PC-3 (cell line): ENCODE measurements around the gene ERCC8. TPM values are rescaled to one million over a fixed set of nuclear protein-coding genes. Genes with fewer than 3 reads are reported as not detected.

Experiments used
- ATAC-seq: fragments of 200-7000 bp; cut with Tn5 transposase; 2 replicates; pipeline ENCODE4 v1.9.1; 2020; ENCODE audit warnings: mild to moderate bottlenecking, moderate library complexity
- BruUV-seq: library from RNA; stranded (reverse); fragments of 400-500 nt; replicated peaks from 2 replicates; lab custom pipeline; 2021; lab: Mats Ljungman, UMichigan
- CTCF ChIA-PET: fragments of 300-600 bp; sonication (Branson Sonifier 250); formaldehyde crosslinking; loops from one replicate; lab custom pipeline; 2022; ENCODE audit warnings: antibody characterized with exemption; lab: Charles Lee
- POLR2A ChIA-PET: fragments of 300-600 bp; sonication (Branson Sonifier 250); formaldehyde crosslinking; loops from one replicate; lab custom pipeline; 2022; ENCODE audit warnings: antibody characterized with exemption; ENCODE audit not compliant: unreplicated experiment; lab: Charles Lee
- DNase-seq: peaks from one replicate; pipeline ENCODE4 v3.0.0-alpha.2; 2015
- H2AFZ ChIP-seq: fragments of 300-600 bp; sonication (generic); 2 replicates; pipeline ENCODE4 v1.6.0; 2016; ENCODE audit warnings: antibody characterized with exemption, low read length
- H3F3A ChIP-seq: fragments of 300-600 bp; sonication (generic); one replicate; pipeline ENCODE4 v1.6.0; 2017; ENCODE audit warnings: antibody characterized with exemption, low read length, control low read depth, mild to moderate bottlenecking; ENCODE audit not compliant: unreplicated experiment
- H3K27ac ChIP-seq: fragments of 300-600 bp; sonication (generic); 2 replicates; pipeline ENCODE4 v1.5.1; 2016; ENCODE audit warnings: mild to moderate bottlenecking, low read length
- H3K27me3 ChIP-seq: fragments of 300-600 bp; sonication (generic); 2 replicates; pipeline ENCODE4 v1.6.1; 2016; ENCODE audit warnings: low read length, mixed read lengths
- H3K36me3 ChIP-seq: fragments of 300-600 bp; sonication (generic); 2 replicates; pipeline ENCODE4 v1.6.1; 2016; ENCODE audit warnings: low read depth, mixed run types, low read length, mixed read lengths
- H3K4me1 ChIP-seq: fragments of 300-600 bp; sonication (generic); 2 replicates; pipeline ENCODE4 v1.5.1; 2016; ENCODE audit warnings: low read length; ENCODE audit not compliant: insufficient read depth
- H3K4me2 ChIP-seq: fragments of 300-600 bp; sonication (generic); 2 replicates; pipeline ENCODE4 v1.6.0; 2016; ENCODE audit warnings: low read length
- H3K4me3 ChIP-seq: fragments of 300-600 bp; sonication (generic); 2 replicates; pipeline ENCODE4 v1.5.1; 2016; ENCODE audit warnings: mild to moderate bottlenecking, low read length, mixed read lengths
- H3K79me2 ChIP-seq: fragments of 300-600 bp; sonication (generic); 2 replicates; pipeline ENCODE4 v1.6.1; 2017; ENCODE audit warnings: low read length, mixed read lengths
- H3K9ac ChIP-seq: fragments of 300-600 bp; sonication (generic); 2 replicates; pipeline ENCODE4 v1.6.0; 2016; ENCODE audit warnings: mild to moderate bottlenecking, low read length
- H3K9me2 ChIP-seq: fragments of 300-600 bp; sonication (generic); replicated peaks from 2 replicates; pipeline ENCODE4 v1.6.1; 2016; ENCODE audit warnings: mixed run types, low read length, mixed read lengths
- H3K9me3 ChIP-seq: fragments of 300-600 bp; sonication (generic); 2 replicates; pipeline ENCODE4 v1.6.1; 2016; ENCODE audit warnings: low read length, mixed read lengths
- H4K20me1 ChIP-seq: fragments of 300-600 bp; sonication (generic); 2 replicates; pipeline ENCODE4 v1.6.1; 2016; ENCODE audit warnings: low read length, mixed read lengths
- CTCF ChIP-seq: fragments of 300-600 bp; sonication (generic); conservative IDR thresholded peaks from 2 replicates; pipeline ENCODE4 v1.5.1; 2017; ENCODE audit warnings: antibody characterized with exemption, low read depth, mild to moderate bottlenecking, low read length
- EZH2 ChIP-seq: fragments of 300-600 bp; sonication (generic); IDR thresholded peaks from one replicate; pipeline ENCODE4 v1.6.1; 2017; ENCODE audit warnings: antibody characterized with exemption, mild to moderate bottlenecking, low read length; ENCODE audit not compliant: unreplicated experiment
- EZH2phosphoT487 ChIP-seq: fragments of 300-600 bp; sonication (generic); IDR thresholded peaks from 2 replicates; pipeline ENCODE4 v1.6.1; 2018; ENCODE audit warnings: mild to moderate bottlenecking, antibody characterized with exemption, low read length, borderline replicate concordance
- intact Hi-C: fragments of 100-400 bp; cut with micrococcal nuclease; formaldehyde crosslinking; loops from 2 replicates; pipeline ENCODE4 v1.9.0; 2023
- total RNA-seq: library from RNA; depleted of rRNA; stranded (reverse); fragments of >200 nt; gene quantifications from 2 replicates; pipeline ENCODE4 v1.2.3, GENCODE V29; 2014

ERCC8 gene
- total RNA-seq, 1 experiment from 2014 or later: 2.1 TPM

DNA sequence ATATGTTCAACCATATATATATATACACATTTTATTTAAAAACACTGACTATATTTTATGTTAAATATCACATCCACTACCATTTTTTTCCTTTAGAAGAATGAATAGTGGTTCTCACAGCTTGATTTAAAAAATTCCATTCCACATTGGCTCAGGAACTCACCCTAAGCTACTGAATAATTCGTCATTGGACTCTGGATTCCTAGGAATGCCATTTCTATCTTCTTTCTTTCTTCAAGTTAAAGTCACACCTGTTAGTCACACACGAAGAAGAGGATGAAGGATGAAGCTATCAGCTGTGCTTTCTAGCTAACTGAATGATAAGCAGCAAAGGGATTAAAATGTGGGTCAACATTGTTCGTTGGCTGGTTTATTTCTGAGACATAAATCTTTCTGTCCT, 108.7 kb downstream of the ERCC8 start:
- H3K9me3 ChIP-seq: no peaks in the 10 kb centered on the region
- TF ChIP-seq EZH2: no peak
- no peak for TF ChIP-seq CTCF
- no peak for TF ChIP-seq EZH2phosphoT487
- no peaks in the 10 kb centered on the region for H3K79me2 ChIP-seq
- no peak overlapping the region for H3K4me2 ChIP-seq
- no peak overlapping the region for H3K4me3 ChIP-seq
- CTCF ChIA-PET: no interaction called here
- no peaks in the 10 kb centered on the region for H3F3A ChIP-seq
- DNase-seq (no peak), ATAC-seq (no peak)
- no peaks in the 10 kb centered on the region for H3K27me3 ChIP-seq
- H2AFZ ChIP-seq: no peak overlapping the region
- no peak overlapping the region for H3K9ac ChIP-seq
- no peaks in the 10 kb centered on the region for H3K4me1 ChIP-seq
- no peak overlapping the region for H3K27ac ChIP-seq
- H3K9me2 ChIP-seq: no peaks in the 10 kb centered on the region
- H4K20me1 ChIP-seq: no peaks in the 10 kb centered on the region
- POLR2A ChIA-PET: no interaction called here
- intact Hi-C loops: no loop called here
- H3K36me3 ChIP-seq: no peaks in the 10 kb centered on the region
- BruUV-seq: no TSS peak

DNA sequence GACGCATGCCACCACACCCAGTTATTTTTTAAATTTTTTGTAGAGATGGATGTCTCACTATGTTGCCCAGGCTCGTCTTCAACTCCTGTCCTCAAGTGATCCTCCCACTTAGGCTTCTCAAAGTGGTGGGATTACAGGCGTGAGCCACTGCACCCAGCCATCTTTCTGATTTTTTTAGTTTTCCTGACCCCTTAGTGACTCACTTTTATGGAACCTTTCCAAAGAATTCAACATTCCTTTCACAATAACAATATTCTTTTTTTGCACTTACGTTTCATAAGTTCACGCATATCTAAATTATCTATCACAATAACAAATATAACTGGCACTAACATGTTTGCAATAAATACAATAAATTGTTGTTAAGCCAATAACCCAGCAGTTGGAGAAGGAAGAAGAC, 109.3 kb downstream of the ERCC8 start:
- H4K20me1 ChIP-seq: no peaks in the 10 kb centered on the region
- ATAC-seq: no peak
- no TSS peak for BruUV-seq
- H3F3A ChIP-seq: no peaks in the 10 kb centered on the region
- intact Hi-C loops: no loop called here
- no peak overlapping the region for H3K4me2 ChIP-seq
- no peak for TF ChIP-seq EZH2phosphoT487
- no peak for TF ChIP-seq CTCF
- no peak for TF ChIP-seq EZH2
- H3K9ac ChIP-seq: no peak overlapping the region
- no peaks in the 10 kb centered on the region for H3K79me2 ChIP-seq
- H3K36me3 ChIP-seq: no peaks in the 10 kb centered on the region
- no peak overlapping the region for H3K4me3 ChIP-seq
- POLR2A ChIA-PET: no interaction called here
- CTCF ChIA-PET: no interaction called here
- no peaks in the 10 kb centered on the region for H3K9me3 ChIP-seq
- H3K4me1 ChIP-seq: no peaks in the 10 kb centered on the region
- peak; percentile 26 for DNase-seq
- no peak overlapping the region for H3K27ac ChIP-seq
- no peaks in the 10 kb centered on the region for H3K27me3 ChIP-seq
- no peak overlapping the region for H2AFZ ChIP-seq
- H3K9me2 ChIP-seq: no peaks in the 10 kb centered on the region

- BruUV-seq: no TSS peak
- no peak overlapping the region for H3K9ac ChIP-seq
- TF ChIP-seq CTCF (no peak), EZH2phosphoT487 (no peak), EZH2 (no peak)
- no peaks in the 10 kb centered on the region for H3K9me2 ChIP-seq
- no peaks in the 10 kb centered on the region for H3K27me3 ChIP-seq
- no peaks in the 10 kb centered on the region for H3K4me1 ChIP-seq
- H4K20me1 ChIP-seq: no peaks in the 10 kb centered on the region
- no peaks in the 10 kb centered on the region for H3K79me2 ChIP-seq
- DNase-seq (no peak), ATAC-seq (no peak)
- CTCF ChIA-PET: no interaction called here
- H3K36me3 ChIP-seq: no peaks in the 10 kb centered on the region
- H3K4me2 ChIP-seq: no peak overlapping the region
- no peaks in the 10 kb centered on the region for H3K9me3 ChIP-seq
- POLR2A ChIA-PET: no interaction called here
- intact Hi-C loops: no loop called here
- H3K27ac ChIP-seq: no peak overlapping the region
- no peak overlapping the region for H3K4me3 ChIP-seq
- H3F3A ChIP-seq: no peaks in the 10 kb centered on the region
- H2AFZ ChIP-seq: no peak overlapping the region
These were observed 111.3 kb downstream of the ERCC8 start for GRCh38 chr5:60833520-60833919.
